GM12878 (cell line): ENCODE data around the gene SYNGR3. TPM values are rescaled to one million over a fixed set of nuclear protein-coding genes. Genes with fewer than 3 reads are reported as not detected.

Source experiments
- E2F8 ChIP-seq: fragments of 450-650 bp; IDR thresholded peaks from 2 replicates; pipeline ENCODE4 v1.6.1; 2018; ENCODE audit warnings: mild to moderate bottlenecking, low read depth, moderate library complexity; ENCODE audit not compliant: partially characterized antibody
- EED ChIP-seq: sonication (generic); IDR thresholded peaks from 2 replicates; pipeline ENCODE4 v1.6.1; 2016; ENCODE audit warnings: antibody characterized with exemption, low read depth
- IRF5 ChIP-seq: fragments of 450-650 bp; IDR thresholded peaks from 2 replicates; pipeline ENCODE4 v1.6.1; 2017; ENCODE audit warnings: borderline replicate concordance
- MEF2A ChIP-seq: IDR thresholded peaks from 2 replicates; pipeline ENCODE4 v1.6.1; 2011; ENCODE audit warnings: low read depth, mild to moderate bottlenecking, low read length, moderate library complexity; ENCODE audit not compliant: insufficient read depth
- MTA3 ChIP-seq: IDR thresholded peaks from 2 replicates; pipeline ENCODE4 v1.6.1; 2012; ENCODE audit warnings: low read length, inconsistent platforms, borderline replicate concordance
- MYC ChIP-seq: IDR thresholded peaks from 2 replicates; pipeline ENCODE4 v1.6.1; 2011; ENCODE audit warnings: mild to moderate bottlenecking, low read length, moderate library complexity, inconsistent platforms; ENCODE audit not compliant: insufficient read depth, insufficient replicate concordance, insufficient read length, severe bottlenecking
- NFXL1 ChIP-seq: fragments of 450-650 bp; IDR thresholded peaks from 2 replicates; pipeline ENCODE4 v1.6.1; 2017; ENCODE audit warnings: antibody characterized with exemption, mild to moderate bottlenecking, borderline replicate concordance
- NR2C1 ChIP-seq: fragments of 450-650 bp; IDR thresholded peaks from 2 replicates; pipeline ENCODE4 v1.6.1; 2017; ENCODE audit warnings: antibody characterized with exemption, mild to moderate bottlenecking, moderate library complexity
- NR2C2 ChIP-seq: IDR thresholded peaks from 2 replicates; pipeline ENCODE4 v1.6.1; 2011; ENCODE audit warnings: borderline replicate concordance, low read depth; ENCODE audit not compliant: control insufficient read depth, insufficient read length
- PAX8 ChIP-seq: fragments of 450-650 bp; IDR thresholded peaks from 2 replicates; pipeline ENCODE4 v1.6.1; 2017; ENCODE audit warnings: mild to moderate bottlenecking, moderate library complexity
- POU2F2 ChIP-seq: IDR thresholded peaks from 3 replicates; pipeline ENCODE4 v1.6.1; 2011; ENCODE audit warnings: low read depth, mild to moderate bottlenecking, low read length, borderline replicate concordance
- RFX5 ChIP-seq: IDR thresholded peaks from 2 replicates; pipeline ENCODE4 v1.6.1; 2011; ENCODE audit warnings: low read depth, low read length, improper control_type of control experiment
- SKIL ChIP-seq: fragments of 450-650 bp; IDR thresholded peaks from 2 replicates; pipeline ENCODE4 v1.6.1; 2017; ENCODE audit warnings: mild to moderate bottlenecking, low read depth, inconsistent platforms; ENCODE audit not compliant: poor library complexity, severe bottlenecking
- SMARCA5 ChIP-seq: fragments of 450-650 bp; IDR thresholded peaks from 2 replicates; pipeline ENCODE4 v1.6.1; 2017; ENCODE audit warnings: mild to moderate bottlenecking
- STAT3 ChIP-seq: IDR thresholded peaks from 2 replicates; pipeline ENCODE4 v1.6.1; 2011; ENCODE audit warnings: low read depth, low read length, improper control_type of control experiment
- SUPT20H ChIP-seq: IDR thresholded peaks from 2 replicates; pipeline ENCODE4 v1.6.1; 2011; ENCODE audit warnings: low read depth, mild to moderate bottlenecking, low read length, moderate library complexity, borderline replicate concordance; ENCODE audit not compliant: control insufficient read depth
- TARDBP ChIP-seq: IDR thresholded peaks from 2 replicates; pipeline ENCODE4 v1.6.1; 2016; ENCODE audit warnings: borderline replicate concordance
- ZBED1 ChIP-seq: IDR thresholded peaks from 2 replicates; pipeline ENCODE4 v1.6.1; 2016; ENCODE audit warnings: borderline replicate concordance
- ZBTB11 ChIP-seq: fragments of 450-650 bp; formaldehyde crosslinking; IDR thresholded peaks from 2 replicates; pipeline ENCODE4 v1.5.0; 2022; ENCODE audit warnings: mild to moderate bottlenecking, missing genetic modification characterization
- ZNF274 ChIP-seq: IDR thresholded peaks from one replicate; pipeline ENCODE4 v1.8.0; 2011; ENCODE audit not compliant: insufficient read length, insufficient read depth
- polyA plus RNA-seq, 11 experiments: library from polyadenylated mRNA; depleted of rRNA in 4 of 11; unstranded in 6 of 11; stranded (reverse) in 5 of 11; fragments of >200 nt; fragmentation: Nextera tagmentation in 4 of 11; fragmentation: Illumina TruSeq in 1 of 11; extraction: Ambion mirVana in 4 of 11; extraction: Trizol in 1 of 11; gene quantifications; 1 replicate in 1 of 11; 2 replicates in 10 of 11; pipeline versions ENCODE4 v1.2.1 to v1.2.3, GENCODE V29; 2011 to 2016; ENCODE audit warnings: inconsistent platforms in 2 of 11, missing spikeins in 2 of 11, low read depth in 1 of 11
- total RNA-seq, 4 experiments: library from RNA; depleted of rRNA in 3 of 4; stranded (reverse); fragments of >200 nt in 3 of 4; fragmentation: Illumina TruSeq in 1 of 4; extraction: Trizol in 1 of 4; gene quantifications; 2 replicates each; pipeline versions ENCODE4 v1.2.1 to v1.2.3, GENCODE V29; 2013 to 2021

The SYNGR3 gene
- total and polyA plus RNA-seq, 10 of the 15 experiments (the other 5 are each of a cell fraction or from before 2014, with no cell fraction given): 1.2 to 18.1 (median 6.6) TPM

GRCh38 chr16:1964506-1965395 lies 25.0 kb upstream of the SYNGR3 start, which contains the start of gene RPS2 (continued):
- TF ChIP-seq SKIL (no peak), POU2F2 (peak; percentile 99), RFX5 (no peak), MYC (peak; percentile 99), E2F8 (no peak), NR2C2 (no peak), NFXL1 (no peak), TARDBP (no peak), STAT3 (no peak), EED (0 out of 2 replicates have a peak, but pooled peaks have one; percentile 8), MEF2A (no peak), ZBTB11 (no peak), IRF5 (peak; percentile 66; the same call in 1 of the 2 replicates), SUPT20H (no peak), PAX8 (no peak), ZBED1 (0 out of 2 replicates have a peak, but pooled peaks have one; percentile 68), NR2C1 (no peak), SMARCA5 (peak; percentile 70), MTA3 (no peak; the same call in 1 of the 2 replicates), ZNF274 (no peak)
